Osteoblast (primary cell): ENCODE data around the gene ZNF296. TPM values are rescaled to one million over a fixed set of nuclear protein-coding genes. Genes with fewer than 3 reads are reported as not detected.

Experiments used
- DNase-seq: peaks from one replicate; pipeline ENCODE4 v3.0.0; 2011; ENCODE audit warnings: low spot score, mixed read lengths; ENCODE audit not compliant: insufficient read length; ENCODE audit errors: missing footprints
- H2AFZ ChIP-seq: 2 replicates; pipeline ENCODE4 v1.6.0; 2011; ENCODE audit warnings: mild to moderate bottlenecking, low read length
- H3K27ac ChIP-seq: 2 replicates; pipeline ENCODE4 v1.5.1; 2011; ENCODE audit warnings: mild to moderate bottlenecking, low read depth, low read length, moderate library complexity
- H3K27me3 ChIP-seq: 2 replicates; pipeline ENCODE4 v1.6.0; 2012; ENCODE audit warnings: mild to moderate bottlenecking, control low read depth, inconsistent platforms, low read length, moderate library complexity; ENCODE audit not compliant: insufficient read depth
- H3K36me3 ChIP-seq: 2 replicates; pipeline ENCODE4 v1.5.1; 2011; ENCODE audit warnings: mild to moderate bottlenecking, low read length, control low read depth, moderate library complexity; ENCODE audit not compliant: insufficient read depth
- H3K4me1 ChIP-seq: 2 replicates; pipeline ENCODE4 v1.5.1; 2011; ENCODE audit warnings: mild to moderate bottlenecking, low read length, control low read depth, moderate library complexity; ENCODE audit not compliant: insufficient read depth
- H3K4me2 ChIP-seq: 2 replicates; pipeline ENCODE4 v1.6.0; 2011; ENCODE audit warnings: mild to moderate bottlenecking, low read length; ENCODE audit not compliant: insufficient read depth
- H3K4me3 ChIP-seq: fragments of 200-600 bp; sonication (generic); 3 replicates; pipeline ENCODE4 v1.5.1; 2012; ENCODE audit warnings: mild to moderate bottlenecking, low read length, inconsistent platforms; ENCODE audit not compliant: insufficient read depth
- H3K79me2 ChIP-seq: 2 replicates; pipeline ENCODE4 v1.6.0; 2012; ENCODE audit warnings: mild to moderate bottlenecking, low read length, control low read depth, inconsistent platforms; ENCODE audit not compliant: insufficient read depth
- H3K9me3 ChIP-seq: 2 replicates; pipeline ENCODE4 v1.5.1; 2011; ENCODE audit warnings: low read depth, low read length, control low read depth
- H4K20me1 ChIP-seq: 2 replicates; pipeline ENCODE4 v1.6.0; 2012; ENCODE audit warnings: mild to moderate bottlenecking, low read length, control low read depth; ENCODE audit not compliant: insufficient read depth
- CTCF ChIP-seq: IDR thresholded peaks from 2 replicates; pipeline ENCODE4 v1.5.1; 2011; ENCODE audit warnings: mild to moderate bottlenecking, low read depth, low read length, moderate library complexity; ENCODE audit errors: extremely low read depth
- total RNA-seq: library from RNA; depleted of rRNA; stranded (reverse); fragments of >200 nt; gene quantifications from 2 replicates; pipeline ENCODE4 v1.2.3, GENCODE V29; 2012

ZNF296 gene
- total RNA-seq, 1 donor, result not detected

DNA sequence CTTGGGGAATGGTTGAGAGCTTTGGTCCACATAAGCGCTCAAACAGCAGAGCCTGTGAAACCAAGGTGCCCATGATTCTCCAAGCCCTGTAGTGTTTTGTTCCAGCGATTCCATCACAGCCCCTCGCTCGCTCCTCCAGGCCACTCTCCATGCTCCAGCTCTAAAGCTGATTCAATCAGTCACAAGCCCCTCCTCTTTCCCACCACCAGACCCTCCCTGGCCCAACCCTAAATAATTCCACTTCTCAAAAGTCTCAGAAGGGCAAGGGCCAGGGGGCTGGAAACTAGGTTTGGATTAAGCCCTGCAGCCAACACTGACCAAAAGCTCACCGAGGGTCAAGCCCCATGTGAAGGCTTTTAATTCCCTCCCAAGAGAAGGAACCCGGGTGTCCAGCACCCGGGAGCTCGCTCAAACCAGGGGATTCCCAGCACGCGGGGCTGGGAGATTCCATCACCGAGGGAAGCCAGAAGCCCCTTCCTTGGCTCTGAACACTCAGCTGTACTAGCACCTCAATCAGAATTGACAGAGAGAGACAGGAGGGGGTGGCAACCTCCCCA is 1.5 kb downstream of the ZNF296 start:
- Histone ChIP-seq H2AFZ (no peak overlapping the region), H3K9me3 (no peaks in the 10 kb centered on the region), H3K4me2 (no peak overlapping the region), H4K20me1 (no peaks in the 10 kb centered on the region), H3K79me2 (peaks cover 10% of the 10 kb centered on the region), H3K36me3 (peaks cover 7% of the 10 kb centered on the region), H3K4me1 (peaks cover 7% of the 10 kb centered on the region), H3K27me3 (no peaks in the 10 kb centered on the region), H3K27ac (no peak overlapping the region), H3K4me3 (no peak overlapping the region)
- peak; percentile 50 for DNase-seq
- no peak for TF ChIP-seq CTCF

DNA sequence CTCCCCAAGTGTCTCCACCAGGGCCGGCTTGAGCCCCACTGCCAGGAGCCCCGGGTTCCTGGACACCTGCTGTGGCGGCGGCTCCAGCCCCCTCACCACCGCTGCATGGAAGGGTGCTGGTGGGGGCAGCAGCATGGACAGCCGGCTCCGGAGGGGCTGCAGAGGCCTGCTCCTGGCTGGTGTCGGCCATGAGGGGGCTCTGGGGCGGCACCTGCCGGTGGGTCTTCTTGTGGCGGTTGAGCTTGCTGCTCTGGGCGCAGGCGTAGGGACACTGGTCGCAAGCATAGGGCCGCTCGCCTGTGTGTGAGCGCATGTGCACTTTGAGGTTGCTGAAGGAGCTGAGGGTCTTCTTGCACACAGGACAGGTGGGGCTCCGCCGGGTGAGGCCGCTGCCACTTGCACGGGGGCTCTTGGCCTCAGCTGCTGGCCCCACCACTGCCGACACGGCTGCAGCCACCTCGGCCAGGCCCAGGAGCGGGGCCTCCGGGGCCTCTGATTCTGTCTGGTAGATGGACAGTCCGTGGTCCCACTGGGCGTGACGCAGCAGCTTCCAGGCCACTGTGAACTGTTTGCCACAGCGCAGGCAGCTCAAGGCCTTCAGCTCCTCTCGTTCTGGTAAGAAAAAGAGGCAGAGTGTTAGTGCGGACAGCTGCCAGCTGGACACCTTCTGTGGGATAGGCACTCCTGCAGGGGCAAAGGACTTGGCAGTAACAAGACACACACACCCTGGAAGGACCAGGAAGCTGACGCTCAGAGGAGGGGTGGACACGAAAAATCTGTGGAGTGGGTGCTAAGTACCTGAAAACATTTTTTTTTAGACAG is 4.1 kb downstream of the ZNF296 start:
- H3K27ac ChIP-seq, result no peak overlapping the region
- peaks cover 4% of the 10 kb centered on the region for H4K20me1 ChIP-seq
- H3K4me3 ChIP-seq, result no peak overlapping the region
- no peak overlapping the region for H2AFZ ChIP-seq
- no peaks in the 10 kb centered on the region for H3K9me3 ChIP-seq
- no peak for TF ChIP-seq CTCF
- no peaks in the 10 kb centered on the region for H3K79me2 ChIP-seq
- peaks cover 25% of the 10 kb centered on the region for H3K36me3 ChIP-seq
- peak; percentile 71 for DNase-seq
- H3K4me1 ChIP-seq, result peaks cover 2% of the 10 kb centered on the region
- H3K27me3 ChIP-seq, result no peaks in the 10 kb centered on the region
- no peak overlapping the region for H3K4me2 ChIP-seq

- peak; percentile 34 for DNase-seq
- H3K4me1 ChIP-seq, result peaks cover 2% of the 10 kb centered on the region
- H2AFZ ChIP-seq, result no peak overlapping the region
- no peak overlapping the region for H3K4me3 ChIP-seq
- H4K20me1 ChIP-seq, result peaks cover 10% of the 10 kb centered on the region
- H3K27me3 ChIP-seq, result no peaks in the 10 kb centered on the region
- H3K36me3 ChIP-seq, result peaks cover 32% of the 10 kb centered on the region
- no peaks in the 10 kb centered on the region for H3K9me3 ChIP-seq
- H3K4me2 ChIP-seq, result no peak overlapping the region
- peaks cover 4% of the 10 kb centered on the region for H3K79me2 ChIP-seq
- TF ChIP-seq CTCF, result no peak
- no peak overlapping the region for H3K27ac ChIP-seq
Observed at GRCh38 chr19:45071545-45071938, 4.7 kb downstream of the ZNF296 start.

- Histone ChIP-seq H3K79me2 (peaks cover 4% of the 10 kb centered on the region), H3K4me3 (no peak overlapping the region), H3K27me3 (no peaks in the 10 kb centered on the region), H3K9me3 (no peaks in the 10 kb centered on the region), H4K20me1 (peaks cover 11% of the 10 kb centered on the region), H2AFZ (no peak overlapping the region), H3K27ac (no peak overlapping the region), H3K36me3 (peaks cover 33% of the 10 kb centered on the region), H3K4me1 (peaks cover 1% of the 10 kb centered on the region), H3K4me2 (no peak overlapping the region)
- no peak for TF ChIP-seq CTCF
- DNase-seq, result peak; percentile 77
Observed at GRCh38 chr19:45070861-45071544, 5.3 kb downstream of the ZNF296 start.
